Epithelial cell of proximal tubule (primary cell): ENCODE results near the gene OSTN. TPM values are rescaled to one million over a fixed set of nuclear protein-coding genes. Genes with fewer than 3 reads are reported as not detected.
"Not testable (repeated sequence)": the region's sequence is repeated elsewhere in the genome, so short reads cannot be mapped to it uniquely, and the experiment has no call there.

Experiments
- DNase-seq: peaks from one replicate; pipeline ENCODE4 v3.0.0-alpha.2; 2011; ENCODE audit warnings: low read depth
- H3K4me3 ChIP-seq: 2 replicates; pipeline ENCODE4 v1.5.1; 2011; ENCODE audit warnings: low read depth, mild to moderate bottlenecking, low read length
- CTCF ChIP-seq: conservative IDR thresholded peaks from 2 replicates; pipeline ENCODE4 v1.5.1; 2012; ENCODE audit warnings: low read depth, mild to moderate bottlenecking, low read length
- total RNA-seq: library from RNA; depleted of rRNA; stranded (reverse); fragments of >200 nt; gene quantifications from 2 replicates; pipeline ENCODE4 v1.2.3, GENCODE V29; 2015

Gene OSTN
- total RNA-seq, 1 donor from 2014 or later = not detected

DNA sequence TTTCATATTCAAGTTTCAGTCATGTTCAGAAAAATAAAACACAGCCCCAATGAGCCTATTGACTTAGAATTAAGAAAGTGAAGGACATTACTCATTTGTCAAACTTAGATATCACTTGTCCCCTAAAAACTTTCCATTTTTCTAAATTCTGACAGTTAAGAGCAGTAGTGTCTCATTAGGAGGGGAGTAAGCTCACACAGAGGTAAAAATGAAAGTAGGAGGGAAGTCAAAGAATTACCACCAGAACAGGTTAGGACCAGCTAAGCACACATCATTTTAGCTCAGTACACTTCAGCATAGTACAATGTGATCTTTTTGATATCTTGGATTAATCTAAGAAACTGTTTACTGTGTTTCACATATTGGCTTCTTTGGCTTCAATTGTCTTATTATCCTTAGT lies 64.3 kb downstream of the OSTN start:
- no peak for DNase-seq
- no peak overlapping the region for H3K4me3 ChIP-seq
- TF ChIP-seq CTCF = no peak

DNA sequence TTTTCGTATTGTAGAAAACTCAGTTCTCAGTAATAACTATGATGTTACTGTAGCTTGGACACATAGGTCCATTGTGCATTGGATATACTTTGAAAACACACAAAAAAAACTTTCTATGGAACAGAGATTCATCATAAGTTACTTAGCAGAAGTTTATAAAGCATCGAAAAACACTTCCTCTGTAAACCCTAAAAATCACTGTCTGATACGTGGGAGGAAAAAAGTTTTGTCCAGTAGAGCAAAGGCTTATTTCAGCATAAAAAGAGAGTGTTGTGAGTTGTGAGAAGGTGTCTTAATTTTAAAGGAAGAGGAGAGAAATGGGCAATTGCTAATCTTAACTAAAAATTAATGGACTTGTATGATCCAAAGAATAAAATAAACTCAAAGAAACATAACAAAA lies 64.8 kb downstream of the OSTN start:
- no peak for DNase-seq
- TF ChIP-seq CTCF = no peak
- H3K4me3 ChIP-seq = no peak overlapping the region

GRCh38 chr3:191268737-191269136 lies 69.7 kb downstream of the OSTN start:
- no peak for DNase-seq
- TF ChIP-seq CTCF = no peak
- H3K4me3 ChIP-seq = no peak overlapping the region

DNA sequence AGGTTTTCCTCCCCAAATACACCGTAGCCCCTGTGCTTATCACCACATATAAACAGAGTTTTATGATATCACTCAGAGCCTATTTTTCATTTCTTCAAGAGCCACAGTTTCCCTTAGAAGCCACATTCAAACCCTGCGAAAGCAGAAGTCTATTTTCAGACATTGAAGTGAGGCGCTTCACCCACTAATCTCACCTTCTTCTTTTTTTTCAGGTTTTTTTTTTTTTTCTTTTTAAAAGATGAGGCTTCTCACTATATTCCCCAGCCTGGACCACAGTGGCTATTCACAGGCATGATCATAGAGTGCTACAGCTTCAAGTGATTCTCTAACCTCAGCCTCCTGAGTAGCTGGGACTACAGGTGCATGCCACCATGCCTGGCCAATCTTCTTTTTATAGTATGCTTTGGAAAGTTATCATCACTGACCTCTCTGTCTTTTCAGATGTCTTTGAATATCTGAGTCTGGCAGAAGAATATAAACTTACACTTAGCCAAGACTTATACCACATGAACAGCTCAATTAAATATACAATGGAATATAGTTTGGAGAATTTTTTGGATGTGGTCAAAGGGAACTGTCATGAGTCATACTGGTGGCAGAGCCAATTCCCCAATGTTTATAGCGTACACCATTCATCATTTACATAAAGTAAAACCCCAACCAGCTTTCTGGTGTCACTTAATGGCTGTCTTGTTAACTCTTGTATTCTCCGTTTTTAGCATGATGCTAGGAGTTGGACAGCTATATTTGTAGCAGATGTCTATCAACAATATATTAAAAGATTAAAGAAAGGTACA lies 70.4 kb downstream of the OSTN start:
- no peak overlapping the region for H3K4me3 ChIP-seq
- no peak for DNase-seq
- no peak for TF ChIP-seq CTCF

DNA sequence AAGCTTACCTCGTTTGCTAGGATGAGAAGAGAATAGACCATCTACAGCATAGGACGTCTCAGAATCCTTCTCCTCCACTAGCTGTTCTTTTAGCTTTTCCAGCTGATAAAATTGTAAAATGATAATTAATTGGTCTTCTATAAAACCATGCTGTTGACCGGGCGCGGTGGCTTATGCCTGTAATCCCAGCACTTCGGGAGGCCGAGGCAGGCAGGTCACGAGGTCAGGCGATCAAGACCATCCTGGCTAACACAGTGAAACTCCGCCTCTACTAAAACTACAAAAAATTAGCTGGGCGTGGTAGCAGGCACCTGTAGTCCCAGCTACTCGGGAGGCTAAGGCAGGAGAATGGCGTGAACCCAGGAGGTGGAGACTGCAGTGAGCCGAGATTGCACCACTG lies 76.2 kb downstream of the OSTN start:
- H3K4me3 ChIP-seq, DNase-seq: not testable (repeated sequence)

- TF ChIP-seq CTCF = no peak
- H3K4me3 ChIP-seq = no peak overlapping the region
- DNase-seq = no peak
Observed at GRCh38 chr3:191275751-191276150, 76.7 kb downstream of the OSTN start.

DNA sequence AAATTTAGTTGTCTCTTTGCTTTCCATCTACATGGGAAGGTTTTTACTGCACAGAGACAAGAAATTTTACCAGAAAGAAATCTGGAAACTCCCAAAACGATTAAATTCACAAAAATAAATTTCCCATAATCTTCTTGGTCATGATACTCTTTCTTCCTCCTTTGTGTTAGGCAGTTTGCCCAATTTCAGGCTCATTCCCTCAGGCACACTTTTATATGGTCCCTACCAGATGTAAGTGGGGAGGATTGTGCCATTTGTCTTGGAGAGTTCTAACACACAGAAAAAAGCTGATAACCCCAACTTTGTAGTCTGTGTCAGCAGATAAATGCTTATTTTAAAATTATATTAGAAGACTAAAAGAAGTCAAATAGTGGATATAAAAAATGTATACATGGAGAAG lies 81.1 kb downstream of the OSTN start:
- no peak for DNase-seq
- H3K4me3 ChIP-seq = no peak overlapping the region
- no peak for TF ChIP-seq CTCF
